Common myeloid progenitor, CD34-positive (primary cell): ENCODE measurements around the gene CPEB4.

ENCODE experiments used
- CTCF ChIA-PET: fragments of 350-600 bp; sonication (Branson Sonifier 250); formaldehyde crosslinking; loops from one replicate; lab custom pipeline; 2021; ENCODE audit warnings: antibody characterized with exemption; lab: Charles Lee
- POLR2A ChIA-PET: fragments of 350-600 bp; sonication (Branson Sonifier 250); formaldehyde crosslinking; loops from one replicate; lab custom pipeline; 2021; ENCODE audit warnings: antibody characterized with exemption; lab: Charles Lee
- DNase-seq, 3 donors: peaks; one replicate each; pipeline versions ENCODE4 v3.0.0 to v3.0.0-alpha.2; 2013
- H3K27ac ChIP-seq, 2 experiments: 1 replicate in 1 of 2; 2 replicates in 1 of 2; pipeline ENCODE4 v1.7.0; 2013; ENCODE audit warnings: inconsistent platforms in 2 of 2, low read length in 2 of 2, mild to moderate bottlenecking in 2 of 2, low read depth in 1 of 2, moderate library complexity in 1 of 2; ENCODE audit not compliant: severe bottlenecking in 2 of 2, insufficient read depth in 1 of 2, poor library complexity in 1 of 2
- H3K27me3 ChIP-seq, 5 experiments: replicated peaks in 2 of 5; 1 replicate in 3 of 5; 2 replicates in 2 of 5; pipeline versions ENCODE4 v1.6.1 to v1.7.0; 2013; ENCODE audit warnings: low read length in 4 of 5, mild to moderate bottlenecking in 2 of 5, moderate library complexity in 2 of 5, inconsistent platforms in 1 of 5; ENCODE audit not compliant: insufficient read depth in 5 of 5, control insufficient read depth in 4 of 5
- H3K36me3 ChIP-seq, 4 experiments: 1 replicate in 2 of 4; 2 replicates in 2 of 4; pipeline versions ENCODE4 v1.6.1 to v1.7.0; 2013; ENCODE audit warnings: low read length in 3 of 4, control low read depth in 1 of 4, mild to moderate bottlenecking in 1 of 4; ENCODE audit not compliant: control insufficient read depth in 4 of 4, insufficient read depth in 4 of 4
- H3K4me1 ChIP-seq, 4 experiments: 1 replicate in 3 of 4; 2 replicates in 1 of 4; pipeline versions ENCODE4 v1.6.1 to v1.7.1; 2013; ENCODE audit warnings: low read length in 3 of 4, mild to moderate bottlenecking in 3 of 4, control low read depth in 1 of 4, inconsistent platforms in 1 of 4, moderate library complexity in 1 of 4; ENCODE audit not compliant: control insufficient read depth in 4 of 4, insufficient read depth in 4 of 4; ENCODE audit errors: control extremely low read depth in 1 of 4
- H3K4me3 ChIP-seq, 7 experiments: 1 replicate in 4 of 7; 2 replicates in 3 of 7; pipeline versions ENCODE4 v1.5.1 to v1.7.0; 2013; ENCODE audit warnings: mild to moderate bottlenecking in 7 of 7, low read length in 6 of 7, moderate library complexity in 6 of 7, inconsistent platforms in 2 of 7, low read depth in 2 of 7, control low read depth in 1 of 7; ENCODE audit not compliant: insufficient read depth in 4 of 7, control insufficient read depth in 1 of 7; ENCODE audit errors: extremely low read depth in 1 of 7
- H3K9me3 ChIP-seq, 5 experiments: 1 replicate in 4 of 5; 2 replicates in 1 of 5; pipeline versions ENCODE4 v1.6.1 to v1.7.1; 2013; ENCODE audit warnings: low read length in 4 of 5, mild to moderate bottlenecking in 2 of 5, inconsistent platforms in 1 of 5, low read depth in 1 of 5, moderate library complexity in 1 of 5; ENCODE audit not compliant: control insufficient read depth in 4 of 5, insufficient read depth in 2 of 5; ENCODE audit errors: control extremely low read depth in 1 of 5
- WGBS: methylation state at CpG from one replicate; pipeline ENCODE4 v1.1.5; 2013; ENCODE audit not compliant: insufficient coverage; 5-methylcytosine and 5-hydroxymethylcytosine counted together

Gene CPEB4

DNA sequence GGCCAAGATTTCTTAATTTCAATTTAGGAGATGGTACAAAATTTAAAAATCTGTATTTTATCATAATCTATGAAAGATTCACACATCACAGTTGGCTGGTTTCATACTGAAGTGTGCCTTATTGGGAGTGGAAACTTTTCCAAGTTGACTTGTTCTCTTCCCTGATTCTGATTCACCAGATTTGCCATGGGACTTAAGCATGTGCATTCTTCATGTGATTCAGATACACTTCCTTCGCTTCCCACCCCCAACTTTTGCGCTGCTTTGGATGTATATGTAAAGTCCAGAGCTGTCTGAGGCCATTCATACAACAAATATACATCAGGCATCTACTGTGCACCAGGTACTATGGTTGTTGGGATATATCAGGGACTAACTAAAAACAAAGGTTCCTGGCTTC is 34.4 kb downstream of the CPEB4 start:
- ChIA-PET POLR2A (no interaction called here), CTCF (interaction anchor here (1.2 to 4.2 kb wide), 2 partner anchors 10 to 306 kb away, joined by 3 to 33 read pairs; partner anchors contain the start of gene BOD1)
- no peak for DNase-seq
- H3K9me3 ChIP-seq, result no peaks in the 10 kb centered on the region
- H3K27ac ChIP-seq, result no peak overlapping the region
- H3K4me3 ChIP-seq, result no peak overlapping the region
- no CpG with 5 or more reads among the region's 2 CpGs for WGBS
- H3K4me1 ChIP-seq, result peaks cover 22 to 49% (median 40%) of the 10 kb centered on the region in 4 experiments
- H3K36me3 ChIP-seq, result no peaks in the 10 kb centered on the region
- H3K27me3 ChIP-seq, result no peaks in the 10 kb centered on the region

DNA sequence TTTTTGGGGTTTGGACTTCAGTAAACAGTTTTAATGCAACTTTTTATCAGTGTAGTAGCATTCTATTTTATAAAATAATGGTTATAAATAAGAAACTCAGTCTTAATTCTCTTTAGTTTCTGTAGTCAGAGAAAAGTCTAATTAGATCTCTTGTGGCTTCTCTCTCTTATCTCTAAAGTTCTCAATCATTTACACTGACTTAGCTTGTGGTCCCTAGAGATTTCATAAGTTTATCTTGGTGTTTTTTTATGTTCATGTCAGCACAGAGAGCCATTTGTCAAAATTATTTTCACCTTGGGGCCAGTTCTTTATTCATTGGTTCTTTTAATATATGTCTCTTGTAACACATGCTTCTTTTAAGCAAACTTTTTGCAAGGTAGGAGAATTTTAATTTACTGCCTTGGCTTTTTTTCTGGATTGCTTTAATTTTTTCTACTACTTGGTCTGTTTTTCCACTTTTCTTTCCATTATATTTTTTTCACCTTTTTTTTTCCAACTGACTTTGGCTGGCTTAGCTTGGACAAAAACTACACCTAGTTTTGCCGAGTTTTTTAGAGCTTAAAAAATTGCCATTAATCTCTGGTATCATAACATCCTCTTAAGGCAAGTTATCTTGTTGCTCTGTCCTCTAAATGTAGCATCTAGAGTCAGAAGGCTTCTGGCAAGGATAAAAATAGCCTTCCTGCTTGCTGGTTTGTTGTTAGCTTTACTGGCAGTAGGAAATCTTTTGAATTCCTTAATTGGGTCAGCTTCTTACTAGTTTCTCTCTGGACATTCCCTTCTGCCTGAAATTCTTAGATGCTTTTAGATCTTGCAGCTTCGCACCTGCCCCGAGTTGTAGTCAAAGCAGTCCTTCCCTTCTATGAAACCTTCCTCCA is 35.3 kb downstream of the CPEB4 start:
- no peak for DNase-seq
- H3K4me3 ChIP-seq, result peak overlapping the region in 1 of 7 experiments; percentile 21
- H3K36me3 ChIP-seq, result no peaks in the 10 kb centered on the region
- ChIA-PET POLR2A (no interaction called here), CTCF (interaction anchor here (1.0 to 4.2 kb wide), 4 partner anchors 15 to 306 kb away, joined by 3 to 33 read pairs (median 8); partner anchors contain the start of gene BOD1)
- H3K9me3 ChIP-seq, result no peaks in the 10 kb centered on the region
- H3K27ac ChIP-seq, result peak overlapping the region in 1 of 2 experiments; percentile 3
- peaks cover 20 to 47% (median 37%) of the 10 kb centered on the region in 4 experiments for H3K4me1 ChIP-seq
- WGBS, result no CpG with 5 or more reads among the region's 3 CpGs
- H3K27me3 ChIP-seq, result no peaks in the 10 kb centered on the region

DNA sequence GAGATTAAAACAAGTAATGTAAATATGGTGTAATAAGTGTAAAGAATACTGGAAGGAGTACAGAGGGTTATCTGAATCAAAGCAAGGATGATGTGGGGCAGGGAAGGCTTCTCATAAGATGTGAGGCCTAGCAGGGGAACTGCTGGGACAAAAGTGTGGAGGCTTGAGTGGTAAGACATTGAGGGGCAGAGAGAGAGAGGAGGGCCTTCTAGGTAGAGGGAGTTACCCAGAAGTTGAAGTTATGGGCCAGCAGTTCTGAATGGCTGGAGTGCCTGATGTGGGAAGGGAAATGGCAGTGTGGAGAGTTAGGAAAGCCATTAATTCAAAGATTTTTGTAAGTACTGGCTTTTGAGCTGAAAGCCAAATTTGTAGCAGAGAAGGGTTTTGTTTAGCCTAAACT is 36.8 kb downstream of the CPEB4 start:
- Histone ChIP-seq H3K4me1 (peaks cover 8 to 33% (median 26%) of the 10 kb centered on the region in 4 experiments), H3K9me3 (no peaks in the 10 kb centered on the region), H3K27ac (no peak overlapping the region), H3K36me3 (no peaks in the 10 kb centered on the region), H3K4me3 (no peak overlapping the region), H3K27me3 (no peaks in the 10 kb centered on the region)
- CTCF ChIA-PET, result interaction anchor here (0.7 to 4.2 kb wide), 28 partner anchors 8 to 335 kb away, joined by 3 to 33 read pairs (median 3); partner anchors contain the start of gene BOD1
- POLR2A ChIA-PET, result interaction anchor here (0.6 kb wide), 1 partner anchor 43 kb away, joined by 3 read pairs; no protein-coding TSS in a partner anchor
- no peak for DNase-seq

DNA sequence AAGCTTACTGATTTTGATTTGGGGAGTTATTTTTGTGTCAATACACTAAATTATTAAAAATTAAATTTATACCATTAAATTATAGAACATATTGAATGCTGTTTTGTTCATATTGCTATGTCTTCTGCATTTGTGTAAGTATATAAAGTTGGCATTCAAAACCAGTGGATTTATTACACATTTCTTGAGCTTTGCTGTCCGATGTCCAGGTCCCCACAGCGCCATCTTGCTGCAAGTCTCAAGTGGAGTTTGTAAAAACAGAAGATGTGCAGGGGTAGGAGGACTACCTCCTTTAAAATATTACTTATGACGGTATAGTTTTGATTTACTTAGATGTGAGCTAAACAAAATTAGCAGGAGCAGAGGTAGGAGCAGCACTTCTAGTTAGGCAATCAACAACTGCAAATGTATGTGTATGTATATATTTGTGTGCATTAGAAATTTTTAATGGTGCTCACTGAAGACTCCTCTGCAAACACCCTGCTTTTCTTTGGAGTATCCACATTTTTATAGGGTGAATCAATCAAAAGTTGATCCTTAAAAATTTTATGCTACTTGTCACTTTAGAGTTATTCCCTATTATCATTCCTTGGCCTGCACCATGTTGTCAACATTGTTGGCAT is 37.4 kb downstream of the CPEB4 start:
- no peaks in the 10 kb centered on the region for H3K36me3 ChIP-seq
- H3K27ac ChIP-seq, result no peak overlapping the region
- no peaks in the 10 kb centered on the region for H3K27me3 ChIP-seq
- peak; percentile 70 to 83 (median 78) for DNase-seq
- no peak overlapping the region for H3K4me3 ChIP-seq
- ChIA-PET POLR2A (interaction anchor here (0.6 kb wide), 1 partner anchor 43 kb away, joined by 3 read pairs; no protein-coding TSS in a partner anchor), CTCF (interaction anchor here (0.7 to 4.2 kb wide), 33 partner anchors 9 to 335 kb away, joined by 3 to 33 read pairs (median 3); partner anchors contain the start of gene BOD1)
- WGBS, result no CpG with 5 or more reads among the region's 3 CpGs
- peaks cover 2 to 28% (median 22%) of the 10 kb centered on the region in 4 experiments for H3K4me1 ChIP-seq
- H3K9me3 ChIP-seq, result no peaks in the 10 kb centered on the region

DNA sequence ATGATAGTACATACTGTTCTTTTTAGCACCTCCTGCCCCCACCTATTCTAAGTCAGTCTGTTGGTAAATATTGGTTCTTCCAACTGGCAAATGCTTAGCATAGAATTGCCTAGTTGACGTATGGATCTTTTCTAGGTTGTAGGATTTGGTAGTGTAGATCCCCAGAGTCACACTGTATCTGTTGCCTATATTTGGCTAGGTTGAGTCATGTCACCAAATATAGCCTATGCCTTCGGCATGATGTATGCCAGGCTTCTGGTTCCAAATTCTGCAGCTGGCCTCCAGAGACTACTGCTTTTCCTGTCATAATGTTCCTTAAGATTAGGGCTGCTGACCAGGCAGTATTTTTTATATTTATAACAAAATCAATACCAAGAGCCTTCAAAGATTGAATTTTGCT is 38.2 kb downstream of the CPEB4 start:
- no peaks in the 10 kb centered on the region for H3K9me3 ChIP-seq
- H3K27ac ChIP-seq, result no peak overlapping the region
- DNase-seq, result no peak
- POLR2A ChIA-PET, result no interaction called here
- H3K4me3 ChIP-seq, result no peak overlapping the region
- H3K36me3 ChIP-seq, result no peaks in the 10 kb centered on the region
- CTCF ChIA-PET, result interaction anchor here (0.9 to 4.2 kb wide), 13 partner anchors 9 to 309 kb away, joined by 3 to 33 read pairs (median 4); partner anchors contain the start of gene BOD1
- peaks cover 0 to 20% (median 15%) of the 10 kb centered on the region in 4 experiments for H3K4me1 ChIP-seq
- no peaks in the 10 kb centered on the region for H3K27me3 ChIP-seq
- WGBS, result 86% methylated on average over 1 of the region's 2 CpGs

DNA sequence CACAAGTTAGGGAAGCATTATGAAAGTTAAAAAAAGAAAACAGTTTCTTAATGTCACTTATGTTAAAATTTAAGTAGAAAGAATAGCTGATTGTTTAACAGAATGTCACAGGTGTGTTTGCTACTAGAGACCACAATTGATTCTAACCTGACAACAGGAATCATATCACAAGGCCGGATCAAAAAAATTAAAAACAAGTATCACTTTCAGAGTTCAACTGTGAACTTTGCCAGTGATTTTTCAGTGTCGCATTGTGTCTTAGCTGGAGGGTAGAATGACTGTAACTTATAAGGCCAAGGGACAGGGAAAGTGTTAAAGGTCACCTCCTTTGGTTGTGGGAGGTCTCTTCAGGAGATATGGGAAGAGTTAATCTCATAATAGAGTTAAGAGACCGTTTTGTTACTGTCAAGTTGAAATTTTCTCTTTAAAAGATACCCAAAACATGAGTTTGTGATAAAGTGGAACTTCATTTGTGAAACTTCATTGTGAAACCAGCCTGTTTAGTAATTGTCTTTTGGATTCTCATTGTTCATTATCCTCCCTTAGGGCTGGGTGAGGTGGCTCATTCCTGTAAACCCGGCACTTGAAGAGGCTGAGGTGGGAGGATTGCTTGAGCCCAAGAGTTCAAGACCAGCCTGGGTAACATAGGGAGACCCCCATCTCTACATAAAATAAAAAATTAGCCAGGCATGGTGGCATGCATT is 40.9 kb downstream of the CPEB4 start:
- CTCF ChIA-PET, result interaction anchor here (0.9 to 1.2 kb wide), 2 partner anchors 14 to 288 kb away, joined by 3 read pairs; no protein-coding TSS in a partner anchor
- Histone ChIP-seq H3K4me1 (peaks cover 0 to 6% (median 2%) of the 10 kb centered on the region in 4 experiments), H3K27me3 (no peaks in the 10 kb centered on the region), H3K36me3 (peaks cover 0 to 3% (median 1%) of the 10 kb centered on the region in 4 experiments), H3K9me3 (no peaks in the 10 kb centered on the region), H3K27ac (no peak overlapping the region), H3K4me3 (no peak overlapping the region)
- POLR2A ChIA-PET, result interaction anchor here (0.6 kb wide), 2 partner anchors 313 to 780 kb away, joined by 3 to 4 read pairs; no protein-coding TSS in a partner anchor
- DNase-seq, result no peak
- WGBS, result 91% methylated on average over 3 of the region's 4 CpGs
